PC-9 (cell line): ENCODE measurements around the gene CPA4.

ENCODE experiments used
- CTCF ChIP-seq: fragments of 200-600 bp; sonication (generic); conservative IDR thresholded peaks from 2 replicates; pipeline ENCODE4 v1.6.1; 2017; ENCODE audit warnings: mixed run types, antibody characterized with exemption, mild to moderate bottlenecking, moderate library complexity
- EZH2 ChIP-seq: fragments of 200-600 bp; sonication (generic); IDR thresholded peaks from 2 replicates; pipeline ENCODE4 v1.8.0; 2017; ENCODE audit warnings: antibody characterized with exemption, low read depth

- TF ChIP-seq CTCF = no peak
- no peak for TF ChIP-seq EZH2
These were observed 36.3 kb upstream of the CPA4 start for GRCh38 chr7:130256704-130257103.
